Fibroblast of skin of right biceps (primary cell): ENCODE results near the gene BTBD6.

Experiments
- DNase-seq: peaks from one replicate; pipeline ENCODE4 v3.0.0-alpha.2; 2013

The BTBD6 gene

DNA sequence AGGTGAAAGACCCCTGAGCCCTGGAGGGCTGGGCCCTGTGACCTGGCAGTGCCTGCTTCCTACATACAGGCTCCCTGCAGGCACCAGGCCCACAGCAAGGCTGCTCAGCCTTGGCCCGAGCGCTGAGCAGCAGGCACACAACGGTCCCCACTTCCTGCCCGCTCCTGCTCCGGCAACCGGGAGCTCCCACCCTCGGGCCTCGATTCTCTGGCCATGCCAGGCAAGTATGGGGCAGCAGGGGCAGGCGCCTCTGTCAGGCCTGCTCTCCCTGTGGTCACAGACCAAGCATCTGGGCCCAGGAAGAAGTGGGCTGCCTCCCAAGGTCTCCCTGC is 36.6 kb upstream of the BTBD6 start:
- no peak for DNase-seq

DNA sequence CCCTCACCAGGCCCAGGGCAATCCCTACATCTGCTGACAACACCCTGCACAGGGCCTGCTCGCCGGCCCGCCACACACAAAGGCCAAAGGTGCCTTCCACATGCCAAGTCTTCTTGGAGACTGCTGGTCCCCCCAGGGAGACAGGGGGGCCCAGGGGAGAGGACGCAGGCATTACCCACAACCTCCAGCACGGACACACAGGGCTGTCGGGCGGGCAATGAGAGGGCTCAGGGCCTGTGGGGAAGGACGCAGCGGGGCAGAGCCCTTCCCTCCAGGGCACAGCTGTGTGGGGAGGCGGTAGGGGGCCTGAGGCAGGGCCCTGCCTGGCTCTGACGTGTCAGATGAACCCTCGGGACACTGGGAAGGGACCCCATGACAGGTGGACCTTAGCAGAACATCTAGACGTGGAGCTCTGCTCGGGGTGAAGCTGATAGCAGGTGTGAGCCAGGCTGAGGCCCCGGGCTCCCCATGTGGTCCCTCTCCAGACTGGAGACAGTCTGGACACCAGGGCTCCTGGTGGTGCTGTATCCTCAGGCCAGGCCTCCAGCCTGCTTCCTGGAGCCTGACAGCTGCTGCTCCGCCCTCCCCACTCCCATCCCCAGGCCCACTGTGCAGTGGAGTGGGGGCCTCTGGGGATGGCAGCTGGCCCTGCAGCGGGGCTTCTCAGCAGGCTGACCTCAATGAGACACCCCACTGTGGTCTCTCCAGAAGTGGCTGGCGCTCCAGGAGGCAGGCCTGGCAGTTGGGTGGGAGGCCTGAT is 35.6 kb upstream of the BTBD6 start:
- no peak for DNase-seq

- DNase-seq: no peak
Measured at GRCh38 chr14:105213361-105213760, 35.0 kb upstream of the BTBD6 start.

DNA sequence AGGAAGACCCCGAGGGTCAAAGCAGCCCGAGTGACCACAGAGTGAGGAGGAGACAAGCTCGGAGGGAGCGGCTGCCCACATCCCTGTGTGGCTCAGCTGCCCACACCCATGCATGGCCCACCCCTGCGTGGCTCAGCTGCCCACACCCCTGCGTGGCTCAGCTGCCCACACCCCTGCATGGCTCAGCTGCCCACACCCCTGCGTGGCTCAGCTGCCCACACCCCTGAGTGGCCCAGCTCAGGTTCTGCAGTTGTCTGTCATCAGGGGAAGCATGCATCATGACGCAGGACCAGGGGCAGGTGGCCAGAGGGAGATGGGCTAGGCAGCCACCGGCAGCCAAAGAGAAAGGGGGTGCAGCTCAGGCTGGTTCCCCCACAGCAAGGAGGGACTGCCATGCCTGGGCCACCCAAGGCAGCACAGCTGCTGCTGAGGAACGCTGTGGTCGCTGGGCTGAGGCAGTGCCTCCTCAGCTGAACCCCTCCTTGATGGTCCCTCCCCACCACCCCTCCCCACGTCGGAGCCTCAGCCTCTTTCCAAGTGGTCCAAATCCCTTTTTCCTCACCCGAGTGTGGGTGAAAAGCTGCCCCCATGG is 33.9 kb upstream of the BTBD6 start:
- no peak for DNase-seq

DNA sequence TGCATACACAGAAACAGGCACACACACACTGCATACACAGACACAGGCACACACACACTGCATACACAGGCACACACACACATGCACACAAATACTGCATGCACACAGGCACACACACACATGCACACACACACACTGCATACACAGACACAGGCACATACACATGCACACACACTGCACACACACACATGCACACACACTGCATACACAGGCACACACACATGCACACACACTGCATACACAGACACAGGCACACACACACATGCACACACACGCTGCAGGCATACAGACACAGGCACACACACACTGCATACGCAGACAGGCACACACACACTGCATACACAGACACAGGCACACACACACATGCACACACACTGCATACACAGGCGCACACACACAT is 32.7 kb upstream of the BTBD6 start:
- no peak for DNase-seq

GRCh38 chr14:105216490-105217247 is 31.7 kb upstream of the BTBD6 start:
- no peak for DNase-seq

- DNase-seq: no peak
Measured at GRCh38 chr14:105217774-105218173, 30.6 kb upstream of the BTBD6 start.

DNA sequence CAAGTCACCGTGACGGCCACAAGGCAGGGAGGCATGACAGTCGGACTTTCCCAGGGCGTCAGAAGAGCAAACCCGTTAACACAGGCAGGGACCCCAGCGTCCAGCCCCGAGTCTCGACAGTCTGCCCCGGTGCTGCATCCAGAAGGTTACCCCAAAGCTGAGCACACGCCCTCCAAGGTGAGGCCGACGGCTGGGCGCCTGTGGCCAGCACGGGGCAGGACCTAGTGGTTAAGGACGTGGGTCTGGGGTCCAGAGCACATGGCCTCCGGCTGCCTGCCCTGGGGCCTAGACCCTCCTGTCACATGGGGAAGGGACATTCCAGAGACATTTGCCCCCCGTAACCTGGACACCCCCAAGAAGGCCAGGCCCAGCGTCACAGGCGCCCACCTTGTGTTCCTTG is 29.7 kb upstream of the BTBD6 start:
- no peak for DNase-seq

- DNase-seq: no peak
Measured at GRCh38 chr14:105219043-105219612, 29.2 kb upstream of the BTBD6 start.

GRCh38 chr14:105219753-105220152 is 28.6 kb upstream of the BTBD6 start:
- no peak for DNase-seq

GRCh38 chr14:105220699-105221597 is 27.4 kb upstream of the BTBD6 start:
- no peak for DNase-seq

DNA sequence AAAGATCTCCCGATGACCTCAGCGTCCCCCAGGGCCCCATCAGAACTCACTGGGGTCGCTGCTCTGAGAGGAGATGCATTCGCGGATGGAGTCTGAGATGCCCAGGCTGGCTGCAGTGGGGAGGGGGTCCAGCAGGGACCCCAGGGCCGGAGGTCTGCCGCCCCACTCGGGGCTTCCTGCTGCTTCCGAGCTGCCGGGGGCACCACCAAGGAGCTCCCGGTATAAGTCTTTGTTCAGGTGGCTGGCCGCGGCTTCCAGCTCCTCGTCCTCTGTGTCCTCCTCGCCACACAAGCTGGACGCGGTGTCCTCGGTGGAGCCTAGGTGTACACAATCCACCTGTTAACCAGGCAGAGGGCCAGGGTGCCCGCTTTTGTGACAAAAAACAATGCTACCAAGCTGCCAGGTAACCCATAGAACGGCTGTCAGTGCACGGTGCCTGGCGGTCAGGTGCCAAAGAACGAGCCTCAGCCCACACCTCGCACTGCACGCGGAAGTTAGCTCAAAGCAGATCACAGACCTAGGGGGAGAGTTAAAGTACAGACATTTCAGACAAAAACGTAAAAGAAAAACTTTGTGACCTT is 26.6 kb upstream of the BTBD6 start:
- DNase-seq: no peak

DNA sequence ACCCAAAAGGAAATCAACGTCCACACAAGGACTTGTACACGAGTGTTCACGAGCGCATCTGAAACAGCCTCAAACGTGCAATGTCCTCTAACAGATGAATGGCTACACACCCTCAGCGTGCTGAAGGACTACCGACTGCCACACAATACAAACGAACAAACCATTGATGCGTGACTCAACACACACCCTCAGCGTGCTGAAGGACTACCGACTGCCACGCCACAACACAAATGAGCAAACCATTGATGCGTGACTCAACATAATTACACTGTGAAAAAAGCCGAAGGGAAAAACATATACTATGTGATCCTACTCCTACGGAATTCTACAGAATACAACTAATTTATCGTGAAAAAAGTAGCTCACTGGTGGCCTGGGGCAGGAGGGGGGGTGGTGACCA is 25.1 kb upstream of the BTBD6 start:
- DNase-seq: no peak

DNA sequence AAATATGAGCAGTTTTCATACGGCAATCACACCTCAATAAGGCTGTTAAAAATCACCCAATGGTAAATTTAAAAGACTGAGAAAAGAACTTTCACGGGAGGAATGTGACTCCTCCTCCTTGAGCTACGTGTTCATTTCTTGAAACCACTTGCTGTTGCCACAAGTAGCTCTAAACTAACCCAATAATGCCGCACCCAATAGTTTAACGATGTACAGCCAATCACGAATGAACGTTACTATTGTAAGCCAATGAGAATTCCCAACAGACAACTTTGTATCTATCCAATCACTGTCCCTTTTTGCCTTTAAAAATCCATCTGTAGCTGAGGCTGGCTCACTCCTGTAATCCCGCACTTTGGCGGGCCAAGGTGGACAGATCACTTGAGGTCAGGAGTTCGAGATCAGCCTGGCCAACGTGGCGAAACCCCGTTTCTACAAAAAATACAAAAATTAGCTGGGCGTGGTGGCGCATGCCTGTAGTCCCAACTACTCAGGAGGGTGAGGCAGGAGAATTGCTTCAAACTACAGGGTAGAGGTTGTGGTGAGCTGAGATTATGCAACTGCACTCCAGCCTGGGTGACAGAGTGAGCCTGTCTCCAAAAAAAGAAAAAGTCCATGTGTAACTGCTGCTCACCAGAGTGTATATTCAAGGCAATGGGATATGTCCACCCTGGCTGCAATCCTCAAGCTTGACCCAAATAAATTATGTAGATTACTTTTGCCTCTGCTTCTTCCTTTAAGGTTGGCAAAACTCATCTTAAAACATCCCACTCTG is 24.4 kb upstream of the BTBD6 start:
- DNase-seq: no peak

DNA sequence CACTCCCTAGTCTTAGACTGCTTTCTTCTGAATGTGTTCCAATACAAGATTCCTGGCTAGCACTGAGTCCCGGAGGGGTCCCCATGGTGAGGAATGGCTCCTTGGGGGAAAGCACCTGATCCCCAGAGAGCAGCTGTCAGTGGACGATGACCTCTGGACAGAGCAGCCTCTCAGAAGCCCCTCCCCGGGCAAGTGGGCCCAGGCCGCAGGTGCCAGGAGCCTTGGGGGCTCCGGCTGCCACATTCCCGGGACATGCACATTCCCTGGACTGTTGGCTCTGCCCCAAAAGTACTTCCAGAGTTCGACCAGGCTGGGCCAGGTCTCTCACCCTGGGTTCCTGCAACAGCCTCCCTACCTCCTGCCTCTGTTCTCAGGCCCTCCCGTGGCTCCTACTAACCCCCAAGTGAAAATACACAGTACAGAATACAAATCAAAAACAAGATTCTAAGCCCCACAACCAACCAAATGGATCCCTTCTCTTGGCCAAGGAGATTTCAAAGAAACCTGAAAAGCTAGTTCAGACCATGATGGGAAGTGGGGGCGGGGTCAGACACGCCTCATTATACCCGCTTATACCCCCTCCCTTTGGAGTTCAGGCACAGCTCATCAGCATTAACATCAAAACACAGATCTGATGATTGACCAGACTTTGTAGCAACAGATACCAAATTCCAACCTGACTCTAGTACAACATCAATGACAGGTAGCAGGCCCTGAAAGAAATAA is 23.3 kb upstream of the BTBD6 start:
- no peak for DNase-seq

GRCh38 chr14:105226198-105226597 is 22.1 kb upstream of the BTBD6 start:
- DNase-seq: no peak

GRCh38 chr14:105227346-105227745 is 21.0 kb upstream of the BTBD6 start:
- no peak for DNase-seq

GRCh38 chr14:105228562-105228961 is 19.8 kb upstream of the BTBD6 start:
- no peak for DNase-seq

DNA sequence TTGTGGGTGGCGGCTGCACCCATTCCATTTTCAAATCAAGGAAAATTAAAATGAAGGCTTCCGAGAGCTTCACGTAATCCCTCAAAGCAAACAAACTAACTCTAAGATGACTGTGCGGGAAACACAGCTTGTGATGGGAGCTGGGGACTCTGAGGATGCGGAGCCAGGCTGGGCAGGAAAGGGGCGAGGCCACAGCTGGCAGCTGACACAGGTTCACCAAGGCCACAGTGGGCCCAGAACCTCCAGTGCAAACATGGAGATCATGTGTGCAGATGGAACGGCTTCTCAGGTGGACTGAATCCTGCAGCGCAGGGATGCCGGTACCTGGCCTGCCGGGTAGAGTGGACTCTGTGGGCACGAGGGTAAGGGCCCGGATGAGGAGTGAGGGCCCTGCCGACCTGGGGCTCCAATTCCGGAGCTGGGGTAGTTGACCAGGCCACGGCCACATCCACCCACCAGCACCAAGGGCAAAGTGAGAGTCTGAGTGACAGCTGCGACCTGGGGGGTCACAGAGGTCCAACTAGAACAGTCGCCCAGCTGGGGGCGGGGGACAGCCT is 19.2 kb upstream of the BTBD6 start:
- no peak for DNase-seq

DNA sequence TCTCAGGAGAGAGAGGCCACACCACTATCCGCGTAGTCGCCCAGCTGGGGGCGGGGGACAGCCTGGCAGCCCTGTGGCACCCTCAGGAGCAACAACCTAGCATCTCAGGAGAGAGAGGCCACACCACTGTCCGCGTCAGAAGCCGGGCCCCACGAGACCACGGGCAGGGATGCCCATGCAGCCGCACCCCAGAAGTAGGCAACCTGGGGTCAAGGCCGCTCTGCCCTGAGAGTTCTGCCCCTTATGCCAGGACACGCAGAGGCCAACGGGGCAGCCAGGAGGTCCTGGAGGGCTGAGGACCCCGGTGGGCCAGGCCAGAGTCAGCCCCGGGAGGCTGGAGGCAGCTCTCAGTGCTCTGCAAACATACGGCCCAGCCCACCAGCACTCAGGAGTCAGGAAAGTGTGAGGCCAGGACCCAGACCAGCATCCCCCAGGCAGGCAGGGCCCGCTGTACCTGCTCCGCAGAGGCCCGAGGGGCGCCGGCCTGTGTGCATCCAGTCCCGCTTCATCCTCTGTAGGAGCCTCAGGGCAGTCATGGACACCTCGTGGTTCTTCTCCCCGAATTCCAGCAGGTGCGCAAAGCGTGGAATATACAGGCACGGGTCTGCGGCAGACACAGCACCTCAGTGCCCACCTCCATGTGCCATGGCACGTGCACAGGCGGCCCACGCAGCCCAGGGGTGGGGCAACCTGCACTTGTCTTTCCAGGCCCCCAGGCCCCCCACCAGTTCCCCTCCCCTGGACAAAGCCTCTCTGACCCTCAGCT is 7.3 kb upstream of the BTBD6 start:
- no peak for DNase-seq
